Germinal center (tissue), 1 donor: ENCODE results near the gene ZNRF1.
A peak's percentile ranks its signal among the peaks of the same experiment; 100 is the strongest.
"Not testable (repeated sequence)": the region's sequence is repeated elsewhere in the genome, so short reads cannot be mapped to it uniquely, and the experiment has no call there.

ENCODE experiments used
- DNase-seq: peaks from one replicate; pipeline ENCODE4 v3.0.0; 2012; ENCODE audit warnings: mixed read lengths, low spot score

The ZNRF1 gene

GRCh38 chr16:74998481-74999218 is at the start of gene ZNRF1:
Gene ZNRF1 (plus strand): TSS chr16:74999024. CDS start chr16:74999672, 648 bp downstream.
- DNase-seq = peak; percentile 80

- no peak for DNase-seq
Measured at GRCh38 chr16:74949309-74949708, 49.5 kb upstream of the ZNRF1 start.

- DNase-seq = no peak
Measured at GRCh38 chr16:74950511-74950910, 48.3 kb upstream of the ZNRF1 start.

GRCh38 chr16:74951206-74951605 is 47.6 kb upstream of the ZNRF1 start:
- DNase-seq = no peak

GRCh38 chr16:74951681-74952080 is 47.1 kb upstream of the ZNRF1 start:
- DNase-seq = no peak

- DNase-seq = no peak
Measured at GRCh38 chr16:74954763-74955162, 44.1 kb upstream of the ZNRF1 start.

GRCh38 chr16:74973304-74973703 is 25.5 kb upstream of the ZNRF1 start:
- DNase-seq = no peak

GRCh38 chr16:74975591-74975990 is 23.2 kb upstream of the ZNRF1 start:
- no peak for DNase-seq

- no peak for DNase-seq
Measured at GRCh38 chr16:74982256-74982655, 16.6 kb upstream of the ZNRF1 start.

- DNase-seq = no peak
Measured at GRCh38 chr16:74984194-74984528, 14.7 kb upstream of the ZNRF1 start.

GRCh38 chr16:74984529-74985296 is 14.1 kb upstream of the ZNRF1 start, which contains the start of gene WDR59:
Gene WDR59 (minus strand): TSS chr16:74985123. CDS start chr16:74985017, 106 bp downstream.
- DNase-seq = peak; percentile 98

GRCh38 chr16:74987027-74987681 is 11.7 kb upstream of the ZNRF1 start:
- no peak for DNase-seq

GRCh38 chr16:74989864-74990263 is 9.0 kb upstream of the ZNRF1 start:
- DNase-seq = not testable (repeated sequence)

GRCh38 chr16:74990832-74991231 is 8.0 kb upstream of the ZNRF1 start:
- DNase-seq = no peak

GRCh38 chr16:74991268-74991592 is 7.6 kb upstream of the ZNRF1 start:
- DNase-seq = no peak

GRCh38 chr16:74991593-74992403 is 7.0 kb upstream of the ZNRF1 start:
- no peak for DNase-seq

- no peak for DNase-seq
Measured at GRCh38 chr16:74995986-74996385, 2.8 kb upstream of the ZNRF1 start.

- no peak for DNase-seq
Measured at GRCh38 chr16:74997042-74997491, 1.8 kb upstream of the ZNRF1 start.

GRCh38 chr16:74999219-74999608 is 390 bp downstream of the ZNRF1 start:
- DNase-seq = peak; percentile 47

GRCh38 chr16:74999609-75000480 is 1.0 kb downstream of the ZNRF1 start:
- DNase-seq = peak; percentile 49

- peak; percentile 13 for DNase-seq
Measured at GRCh38 chr16:75000481-75001081, 1.8 kb downstream of the ZNRF1 start.
